NCI-H2081 (cell line): ENCODE measurements around the gene DNAJC28.
"Not testable (repeated sequence)": the region's sequence is repeated elsewhere in the genome, so short reads cannot be mapped to it uniquely, and the experiment has no call there.

Experiments
- DNase-seq, 2 experiments: peaks; one replicate each; lab custom pipeline; 2025; lab: John Stamatoyannopoulos, UW

Gene DNAJC28

GRCh38 chr21:33491373-33492102 lies at the start of gene DNAJC28:
DNAJC28 (minus strand) TSS chr21:33491716; CDS start chr21:33489393, 2,323 bp downstream.
- DNase-seq, result peak; percentile 89 to 90

- DNase-seq, result no peak
Measured at GRCh38 chr21:33541105-33541711, 49.7 kb upstream of the DNAJC28 start.

GRCh38 chr21:33540711-33541104 lies 49.2 kb upstream of the DNAJC28 start:
- DNase-seq, result no peak

GRCh38 chr21:33539616-33540015 lies 48.1 kb upstream of the DNAJC28 start:
- DNase-seq, result no peak

- no peak for DNase-seq
Measured at GRCh38 chr21:33537212-33537611, 45.7 kb upstream of the DNAJC28 start.

GRCh38 chr21:33531007-33531406 lies 39.5 kb upstream of the DNAJC28 start:
- no peak for DNase-seq

- no peak for DNase-seq
Measured at GRCh38 chr21:33522953-33523349, 31.4 kb upstream of the DNAJC28 start.

- DNase-seq, result no peak
Measured at GRCh38 chr21:33522297-33522952, 30.9 kb upstream of the DNAJC28 start.

GRCh38 chr21:33518899-33519298 lies 27.4 kb upstream of the DNAJC28 start:
- DNase-seq, result no peak

- DNase-seq, result no peak
Measured at GRCh38 chr21:33514229-33514628, 22.7 kb upstream of the DNAJC28 start.

- DNase-seq, result no peak
Measured at GRCh38 chr21:33512481-33512880, 21.0 kb upstream of the DNAJC28 start.

GRCh38 chr21:33511639-33512038 lies 20.1 kb upstream of the DNAJC28 start:
- DNase-seq, result no peak

- no peak for DNase-seq
Measured at GRCh38 chr21:33510826-33511225, 19.3 kb upstream of the DNAJC28 start.

- not testable (repeated sequence) for DNase-seq
Measured at GRCh38 chr21:33507003-33507402, 15.5 kb upstream of the DNAJC28 start.

- no peak for DNase-seq
Measured at GRCh38 chr21:33505833-33506232, 14.3 kb upstream of the DNAJC28 start.

- DNase-seq, result no peak
Measured at GRCh38 chr21:33496345-33496744, 4.8 kb upstream of the DNAJC28 start.

GRCh38 chr21:33495743-33496142 lies 4.2 kb upstream of the DNAJC28 start:
- DNase-seq, result no peak

- no peak for DNase-seq
Measured at GRCh38 chr21:33493756-33494155, 2.2 kb upstream of the DNAJC28 start.

GRCh38 chr21:33492571-33492970 lies 1.1 kb upstream of the DNAJC28 start:
- no peak for DNase-seq

GRCh38 chr21:33490991-33491372 lies 534 bp downstream of the DNAJC28 start:
- peak; percentile 26 to 30 for DNase-seq

- DNase-seq, result no peak
Measured at GRCh38 chr21:33488936-33489335, 2.6 kb downstream of the DNAJC28 start.

GRCh38 chr21:33487996-33488395 lies 3.5 kb downstream of the DNAJC28 start:
- DNase-seq, result no peak

GRCh38 chr21:33481314-33481943 lies 10.1 kb downstream of the DNAJC28 start:
- DNase-seq, result no peak
